GM23248 (cell line): Measurements from ENCODE around the gene CTR9.

Experiments used
- EZH2 ChIP-seq: fragments of 200-600 bp; sonication (generic); IDR thresholded peaks from 2 replicates; pipeline ENCODE4 v1.6.1; 2018; ENCODE audit warnings: antibody characterized with exemption, mild to moderate bottlenecking; ENCODE audit not compliant: insufficient read depth, poor library complexity, severe bottlenecking
- EZH2phosphoT487 ChIP-seq: fragments of 200-600 bp; sonication (generic); IDR thresholded peaks from 2 replicates; pipeline ENCODE4 v1.6.1; 2018; ENCODE audit warnings: antibody characterized with exemption, moderate library complexity, mild to moderate bottlenecking, low read depth; ENCODE audit not compliant: insufficient read depth

GRCh38 chr11:10807493-10808234 is 56.6 kb downstream of the CTR9 start:
- TF ChIP-seq EZH2 (no peak), EZH2phosphoT487 (no peak)
